Neural cell (in vitro differentiated cells): ENCODE results near the gene ZNF778.

Experiments used
- CTCF ChIP-seq: fragments of 450-650 bp; IDR thresholded peaks from 2 replicates; pipeline ENCODE4 v1.5.1; 2014; ENCODE audit warnings: antibody characterized with exemption, mild to moderate bottlenecking, moderate library complexity; ENCODE audit not compliant: poor library complexity, severe bottlenecking
- EZH2 ChIP-seq: fragments of 200-600, 300-800 bp; shearing (Covaris generic), sonication (generic); IDR thresholded peaks from 2 replicates; pipeline ENCODE4 v1.6.1; 2014; ENCODE audit warnings: antibody characterized with exemption, low read length, borderline replicate concordance, mild to moderate bottlenecking; ENCODE audit not compliant: insufficient read depth, poor library complexity, severe bottlenecking
- POLR2AphosphoS5 ChIP-seq: IDR thresholded peaks from 2 replicates; pipeline ENCODE4 v1.6.1; 2012

- TF ChIP-seq CTCF = no peak
- no peak for TF ChIP-seq POLR2AphosphoS5
- TF ChIP-seq EZH2 = no peak
These were observed 34.0 kb upstream of the ZNF778 start for GRCh38 chr16:89183463-89183862.
